Measurements from ENCODE around the gene SLC38A11. TPM values are rescaled to one million over a fixed set of nuclear protein-coding genes. Genes with fewer than 3 reads are reported as not detected.

SLC38A11 gene
- total and polyA plus RNA-seq, 4 experiments from 2014 or later = not detected

GRCh38 chr2:164877169-164877568 lies 78.2 kb downstream of the SLC38A11 start:
- no peaks in the 10 kb centered on the region for H3K4me1 ChIP-seq (ENCODE audit: insufficient read depth, low read length)
- H3K27ac Mint-ChIP-seq = no peak overlapping the region

DNA sequence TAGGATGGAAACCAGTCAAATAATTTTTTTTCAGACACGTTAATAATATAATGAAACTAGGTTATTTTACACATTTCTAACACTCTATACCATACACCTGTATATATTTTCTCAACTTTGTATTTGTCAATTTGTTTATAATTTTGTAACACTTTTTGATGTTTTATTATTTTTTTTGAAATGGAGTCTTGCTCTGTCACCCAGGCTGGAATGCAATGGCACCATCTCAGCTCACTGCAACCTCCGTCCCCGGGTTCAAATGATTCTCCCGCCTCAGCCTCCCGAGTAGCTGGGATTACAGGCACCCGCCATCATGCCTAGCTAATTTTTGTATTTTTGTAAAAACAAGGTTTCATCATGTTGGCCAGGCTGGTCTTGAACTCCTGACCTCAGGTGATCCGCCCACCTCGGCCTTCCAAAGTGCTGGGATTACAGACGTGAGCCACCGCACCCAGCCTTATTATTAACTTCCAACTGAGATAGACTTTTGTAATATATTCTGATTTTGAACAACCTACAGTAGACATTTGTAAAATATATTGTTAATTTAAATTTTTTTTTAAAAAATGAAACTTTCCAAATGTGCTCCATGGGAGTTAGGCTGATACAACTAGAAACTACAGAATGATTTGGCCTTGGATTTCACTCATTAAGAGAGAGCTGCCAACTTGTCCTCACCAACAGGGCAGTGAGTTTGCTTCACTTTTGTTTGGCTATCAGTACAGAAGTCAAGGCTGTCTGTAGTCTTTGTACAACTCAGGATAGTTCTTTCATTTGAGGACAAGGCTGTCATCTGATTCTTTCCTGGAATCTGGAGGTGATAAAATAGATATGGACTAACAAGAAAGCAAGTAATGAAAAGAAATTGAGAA lies 79.8 kb downstream of the SLC38A11 start:
- Histone ChIP-seq H3K27ac (ENCODE audit: low read depth, low read length) (no peak overlapping the region), H3K4me1 (ENCODE audit: insufficient read depth, low read length) (no peaks in the 10 kb centered on the region), H3K36me3 (ENCODE audit: insufficient read depth, low read length) (no peaks in the 10 kb centered on the region), H3K27me3 (ENCODE audit: insufficient read depth, low read length) (no peaks in the 10 kb centered on the region), H3K4me3 (ENCODE audit: low read length in 2 of 2) (no peak overlapping the region), H3K9me3 (ENCODE audit: control insufficient read depth in 1 of 2, low read length in 2 of 2) (no peaks in the 10 kb centered on the region)
- DNase-seq = no peak
- H3K9me3 Mint-ChIP-seq = peaks cover 0 to 4% (median under 1%) of the 10 kb centered on the region in 8 donors
- CTCF ChIA-PET (ENCODE audit: partially characterized antibody) = no interaction called here
- H3K36me3 Mint-ChIP-seq = no peaks in the 10 kb centered on the region
- intact Hi-C loops (cut with micrococcal nuclease) = no loop called here
- no peaks in the 10 kb centered on the region for H3K4me1 Mint-ChIP-seq
- POLR2A ChIA-PET (ENCODE audit: partially characterized antibody) = no interaction called here
- no peak overlapping the region for H3K4me3 Mint-ChIP-seq
- H3K27ac Mint-ChIP-seq = no peak overlapping the region
- H3K27me3 Mint-ChIP-seq = peaks cover 0 to 1% of the 10 kb centered on the region in 2 donors

More at GRCh38 chr2:164877169-164877568, 78.2 kb downstream of the SLC38A11 start:
- H3K36me3 Mint-ChIP-seq = no peaks in the 10 kb centered on the region
- no peak for DNase-seq
- ChIA-PET POLR2A (ENCODE audit: partially characterized antibody) (no interaction called here), CTCF (ENCODE audit: partially characterized antibody) (no interaction called here)
- H3K9me3 Mint-ChIP-seq = peaks cover 0 to 4% (median under 1%) of the 10 kb centered on the region in 8 donors
- H3K4me3 Mint-ChIP-seq = no peak overlapping the region
- H3K4me1 Mint-ChIP-seq = no peaks in the 10 kb centered on the region
- Histone ChIP-seq H3K4me3 (ENCODE audit: low read length in 2 of 2) (no peak overlapping the region), H3K9me3 (ENCODE audit: control insufficient read depth in 1 of 2, low read length in 2 of 2) (no peaks in the 10 kb centered on the region), H3K27ac (ENCODE audit: low read depth, low read length) (no peak overlapping the region), H3K36me3 (ENCODE audit: insufficient read depth, low read length) (no peaks in the 10 kb centered on the region), H3K27me3 (ENCODE audit: insufficient read depth, low read length) (no peaks in the 10 kb centered on the region)
- H3K27me3 Mint-ChIP-seq = peaks cover 0 to 1% of the 10 kb centered on the region in 2 donors
- intact Hi-C loops (cut with micrococcal nuclease) = no loop called here

GRCh38 chr2:164873210-164873908 lies 82.0 kb downstream of the SLC38A11 start:
- H3K27ac ChIP-seq (ENCODE audit: low read depth, low read length) = no peak overlapping the region
- POLR2A ChIA-PET (ENCODE audit: partially characterized antibody) = no interaction called here
- Mint-ChIP-seq H3K4me3 (no peak overlapping the region), H3K4me1 (no peaks in the 10 kb centered on the region), H3K27me3 (peaks cover 0 to 1% of the 10 kb centered on the region in 2 donors), H3K9me3 (peaks cover 0 to 4% (median 0%) of the 10 kb centered on the region in 8 donors), H3K27ac (no peak overlapping the region), H3K36me3 (no peaks in the 10 kb centered on the region)
- no peak overlapping the region for H3K4me3 ChIP-seq (ENCODE audit: low read length in 2 of 2)
- no peaks in the 10 kb centered on the region for H3K9me3 ChIP-seq (ENCODE audit: control insufficient read depth in 1 of 2, low read length in 2 of 2)
- CTCF ChIA-PET (ENCODE audit: partially characterized antibody) = no interaction called here
- no peaks in the 10 kb centered on the region for H3K27me3 ChIP-seq (ENCODE audit: insufficient read depth, low read length)
- H3K4me1 ChIP-seq (ENCODE audit: insufficient read depth, low read length) = no peaks in the 10 kb centered on the region
- intact Hi-C loops (cut with micrococcal nuclease) = no loop called here
- no peak for DNase-seq
- no peaks in the 10 kb centered on the region for H3K36me3 ChIP-seq (ENCODE audit: insufficient read depth, low read length)

GRCh38 chr2:164871404-164871803 lies 83.9 kb downstream of the SLC38A11 start:
- no peaks in the 10 kb centered on the region for H3K27me3 ChIP-seq (ENCODE audit: insufficient read depth, low read length)
- Mint-ChIP-seq H3K4me1 (no peaks in the 10 kb centered on the region), H3K27ac (no peak overlapping the region), H3K9me3 (peaks cover 0 to 4% (median 0%) of the 10 kb centered on the region in 8 donors), H3K4me3 (no peak overlapping the region), H3K36me3 (no peaks in the 10 kb centered on the region), H3K27me3 (peaks cover 0 to 1% of the 10 kb centered on the region in 2 donors)
- intact Hi-C loops (cut with micrococcal nuclease) = no loop called here
- H3K36me3 ChIP-seq (ENCODE audit: insufficient read depth, low read length) = no peaks in the 10 kb centered on the region
- no peaks in the 10 kb centered on the region for H3K4me1 ChIP-seq (ENCODE audit: insufficient read depth, low read length)
- ChIA-PET CTCF (ENCODE audit: partially characterized antibody) (no interaction called here), POLR2A (ENCODE audit: partially characterized antibody) (no interaction called here)
- DNase-seq = no peak
- no peak overlapping the region for H3K4me3 ChIP-seq (ENCODE audit: low read length in 2 of 2)
- no peaks in the 10 kb centered on the region for H3K9me3 ChIP-seq (ENCODE audit: control insufficient read depth in 1 of 2, low read length in 2 of 2)
- H3K27ac ChIP-seq (ENCODE audit: low read depth, low read length) = no peak overlapping the region

GRCh38 chr2:164869420-164869772 lies 85.9 kb downstream of the SLC38A11 start:
- no peaks in the 10 kb centered on the region for H3K36me3 ChIP-seq (ENCODE audit: insufficient read depth, low read length)
- Mint-ChIP-seq H3K36me3 (no peaks in the 10 kb centered on the region), H3K4me1 (no peaks in the 10 kb centered on the region), H3K27me3 (peaks cover 0 to 1% of the 10 kb centered on the region in 2 donors), H3K4me3 (no peak overlapping the region), H3K27ac (no peak overlapping the region), H3K9me3 (peaks cover 0 to 4% (median 0%) of the 10 kb centered on the region in 8 donors)
- ChIA-PET CTCF (ENCODE audit: partially characterized antibody) (no interaction called here), POLR2A (ENCODE audit: partially characterized antibody) (no interaction called here)
- H3K9me3 ChIP-seq (ENCODE audit: control insufficient read depth in 1 of 2, low read length in 2 of 2) = no peaks in the 10 kb centered on the region
- no peaks in the 10 kb centered on the region for H3K27me3 ChIP-seq (ENCODE audit: insufficient read depth, low read length)
- no peaks in the 10 kb centered on the region for H3K4me1 ChIP-seq (ENCODE audit: insufficient read depth, low read length)
- no peak overlapping the region for H3K4me3 ChIP-seq (ENCODE audit: low read length in 2 of 2)
- DNase-seq = no peak
- intact Hi-C loops (cut with micrococcal nuclease) = no loop called here
- no peak overlapping the region for H3K27ac ChIP-seq (ENCODE audit: low read depth, low read length)

DNA sequence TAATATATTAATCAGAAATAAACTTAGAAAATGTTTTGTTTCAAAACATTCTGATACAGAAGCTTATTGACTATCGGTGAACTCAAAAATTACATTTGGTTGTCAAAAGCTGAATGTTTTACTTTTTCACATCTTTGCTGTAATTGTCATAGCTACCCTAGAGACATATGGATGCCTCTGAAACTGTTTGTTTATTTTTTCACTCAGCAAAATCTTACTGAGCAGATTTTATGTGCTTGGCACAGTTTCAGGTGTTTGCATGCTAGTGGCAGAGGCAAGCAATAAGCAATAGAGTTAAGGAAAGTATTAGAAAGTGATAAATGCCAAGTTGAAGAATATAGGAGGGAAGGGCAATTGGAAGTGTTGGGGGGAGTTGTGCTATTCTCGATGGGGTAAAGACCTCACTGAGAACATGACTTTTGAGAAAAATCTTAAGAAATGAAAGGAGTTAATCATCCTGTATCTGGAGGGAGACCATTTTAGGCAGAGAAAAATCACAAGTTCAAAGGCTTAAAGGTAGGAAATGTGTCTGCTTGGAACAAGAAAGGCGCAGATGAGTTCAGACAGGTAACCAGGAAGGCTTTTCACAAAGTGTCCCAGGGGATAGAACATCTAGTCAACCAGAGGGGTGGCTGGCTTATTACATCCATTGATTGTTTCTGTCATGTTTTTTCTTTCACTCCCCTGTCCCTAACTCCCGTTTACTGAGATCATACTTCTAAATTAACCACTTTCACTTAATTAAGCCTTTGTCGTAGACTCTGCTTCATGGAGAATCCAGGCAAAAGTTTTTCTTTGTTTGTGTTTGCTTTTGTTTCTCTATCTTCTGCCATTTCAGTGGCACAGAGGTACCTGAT lies 86.5 kb downstream of the SLC38A11 start:
- no peaks in the 10 kb centered on the region for H3K4me1 Mint-ChIP-seq
- H3K9me3 ChIP-seq (ENCODE audit: control insufficient read depth in 1 of 2, low read length in 2 of 2) = no peaks in the 10 kb centered on the region
- no peak overlapping the region for H3K4me3 ChIP-seq (ENCODE audit: low read length in 2 of 2)
- H3K27me3 ChIP-seq (ENCODE audit: insufficient read depth, low read length) = no peaks in the 10 kb centered on the region
- H3K27ac Mint-ChIP-seq = no peak overlapping the region
- no peaks in the 10 kb centered on the region for H3K4me1 ChIP-seq (ENCODE audit: insufficient read depth, low read length)
- ChIA-PET CTCF (ENCODE audit: partially characterized antibody) (no interaction called here), POLR2A (ENCODE audit: partially characterized antibody) (no interaction called here)
- H3K4me3 Mint-ChIP-seq = no peak overlapping the region
- no peak for DNase-seq
- no peaks in the 10 kb centered on the region for H3K27me3 Mint-ChIP-seq
- intact Hi-C loops (cut with micrococcal nuclease) = no loop called here
- H3K36me3 ChIP-seq (ENCODE audit: insufficient read depth, low read length) = no peaks in the 10 kb centered on the region
- peaks cover 0 to 3% (median 0%) of the 10 kb centered on the region in 8 donors for H3K9me3 Mint-ChIP-seq
- no peaks in the 10 kb centered on the region for H3K36me3 Mint-ChIP-seq
- H3K27ac ChIP-seq (ENCODE audit: low read depth, low read length) = no peak overlapping the region

- ChIA-PET CTCF (ENCODE audit: partially characterized antibody) (no interaction called here), POLR2A (ENCODE audit: partially characterized antibody) (no interaction called here)
- H3K9me3 ChIP-seq (ENCODE audit: control insufficient read depth in 1 of 2, low read length in 2 of 2) = no peaks in the 10 kb centered on the region
- Mint-ChIP-seq H3K4me1 (no peaks in the 10 kb centered on the region), H3K9me3 (no peaks in the 10 kb centered on the region), H3K36me3 (no peaks in the 10 kb centered on the region), H3K27me3 (peaks cover 0 to 1% of the 10 kb centered on the region in 2 donors), H3K27ac (no peak overlapping the region), H3K4me3 (no peak overlapping the region)
- H3K27me3 ChIP-seq (ENCODE audit: insufficient read depth, low read length) = no peaks in the 10 kb centered on the region
- H3K36me3 ChIP-seq (ENCODE audit: insufficient read depth, low read length) = no peaks in the 10 kb centered on the region
- H3K27ac ChIP-seq (ENCODE audit: low read depth, low read length) = no peak overlapping the region
- DNase-seq = no peak
- intact Hi-C loops (cut with micrococcal nuclease) = no loop called here
- H3K4me1 ChIP-seq (ENCODE audit: insufficient read depth, low read length) = no peaks in the 10 kb centered on the region
- no peak overlapping the region for H3K4me3 ChIP-seq (ENCODE audit: low read length in 2 of 2)
These were observed 87.4 kb downstream of the SLC38A11 start for GRCh38 chr2:164867779-164868397.

Measured in CD4-positive, alpha-beta memory T cell (primary cell).